HG03196 (cell line): ENCODE data around the gene ASB5.

Source experiments
- ATAC-seq: cut with Tn5 transposase; IDR thresholded peaks from one replicate; pipeline ENCODE4 v1.9.1; 2021; ENCODE audit not compliant: unreplicated experiment

The ASB5 gene

DNA sequence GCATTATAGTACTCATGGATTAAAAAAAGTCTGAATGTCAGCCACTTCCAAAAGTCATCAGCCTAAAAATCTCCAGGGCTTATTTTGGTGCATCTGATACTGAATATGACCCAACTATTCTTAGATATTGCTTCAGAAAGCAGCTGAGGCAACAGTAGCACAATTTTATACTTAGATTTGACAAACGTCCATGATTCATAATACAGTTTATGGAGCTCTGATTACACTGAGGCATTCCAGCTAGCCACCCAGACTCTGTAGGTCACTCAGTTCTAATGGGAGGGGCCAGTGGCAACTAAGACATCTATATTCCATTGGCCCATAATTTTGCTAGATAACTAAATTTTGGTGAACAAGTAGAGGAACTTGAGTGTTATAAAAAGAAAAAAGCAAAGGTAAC, 84.0 kb downstream of the ASB5 start:
- ATAC-seq = no peak
